ENCODE measurements around the gene PECR.
"Not testable (repeated sequence)": the region's sequence is repeated elsewhere in the genome, so short reads cannot be mapped to it uniquely, and the experiment has no call there.

PECR gene

GRCh38 chr2:216084547-216084946 lies 2.9 kb upstream of the PECR start:
- Mint-ChIP-seq H3K9me3 (no peaks in the 10 kb centered on the region), H3K36me3 (ENCODE audit: low read depth) (no peaks in the 10 kb centered on the region), H3K27ac (peak overlapping the region; percentile 81), H3K27me3 (no peaks in the 10 kb centered on the region), H3K4me3 (peak overlapping the region; percentile 52), H3K4me1 (ENCODE audit: low read depth) (peaks cover 58% of the 10 kb centered on the region)

DNA sequence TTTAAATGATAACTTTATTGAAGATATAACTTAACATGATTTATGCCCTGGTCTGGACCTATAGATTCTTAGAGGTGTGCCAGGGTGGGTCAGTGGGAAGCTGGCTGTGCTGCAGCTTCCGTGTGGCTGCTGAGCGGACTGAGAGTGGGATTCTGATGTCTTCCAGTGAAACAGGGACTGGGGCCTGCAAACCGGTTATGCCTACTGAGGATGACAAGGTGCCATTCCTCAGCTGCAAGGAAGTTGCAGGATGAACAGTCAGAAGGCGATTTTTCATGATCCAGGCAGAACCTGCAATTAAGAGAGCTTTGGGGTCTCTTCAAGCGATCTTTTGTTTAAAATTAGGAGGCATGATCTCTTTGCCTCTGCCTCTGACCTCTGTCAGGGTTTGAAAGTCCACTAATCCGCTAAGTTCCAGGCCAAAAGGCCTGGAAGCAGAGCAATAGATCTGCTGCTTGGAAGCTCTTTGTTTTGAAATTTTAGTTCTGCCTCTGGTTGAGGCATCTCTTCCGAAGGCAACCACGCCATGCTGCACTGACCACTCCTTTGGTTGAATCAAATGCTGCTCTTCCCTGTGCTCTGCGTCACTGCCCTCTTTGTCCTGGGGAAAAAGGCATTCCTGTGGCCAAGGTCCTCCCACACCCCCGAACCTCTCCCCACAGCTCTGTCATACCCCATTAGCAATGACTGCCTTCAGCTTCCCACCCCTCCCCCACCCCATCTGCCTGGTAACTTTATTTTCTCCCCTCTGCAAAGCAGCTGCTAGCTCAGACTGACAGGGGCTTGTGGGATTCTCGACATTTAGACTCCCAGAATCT lies 2.1 kb upstream of the PECR start:
- H3K4me1 Mint-ChIP-seq (ENCODE audit: low read depth) = peaks cover 58% of the 10 kb centered on the region
- no peak overlapping the region for H3K4me3 Mint-ChIP-seq
- H3K9me3 Mint-ChIP-seq = no peaks in the 10 kb centered on the region
- no peak overlapping the region for H3K27ac Mint-ChIP-seq
- H3K36me3 Mint-ChIP-seq (ENCODE audit: low read depth) = no peaks in the 10 kb centered on the region
- no peaks in the 10 kb centered on the region for H3K27me3 Mint-ChIP-seq

- no peaks in the 10 kb centered on the region for H3K9me3 Mint-ChIP-seq
- H3K4me3 Mint-ChIP-seq = peak overlapping the region; percentile 90
- no peaks in the 10 kb centered on the region for H3K27me3 Mint-ChIP-seq
- no peaks in the 10 kb centered on the region for H3K36me3 Mint-ChIP-seq (ENCODE audit: low read depth)
- peaks cover 58% of the 10 kb centered on the region for H3K4me1 Mint-ChIP-seq (ENCODE audit: low read depth)
- H3K27ac Mint-ChIP-seq = peak overlapping the region; percentile 61
Measured at GRCh38 chr2:216082805-216083204, 1.2 kb upstream of the PECR start.

DNA sequence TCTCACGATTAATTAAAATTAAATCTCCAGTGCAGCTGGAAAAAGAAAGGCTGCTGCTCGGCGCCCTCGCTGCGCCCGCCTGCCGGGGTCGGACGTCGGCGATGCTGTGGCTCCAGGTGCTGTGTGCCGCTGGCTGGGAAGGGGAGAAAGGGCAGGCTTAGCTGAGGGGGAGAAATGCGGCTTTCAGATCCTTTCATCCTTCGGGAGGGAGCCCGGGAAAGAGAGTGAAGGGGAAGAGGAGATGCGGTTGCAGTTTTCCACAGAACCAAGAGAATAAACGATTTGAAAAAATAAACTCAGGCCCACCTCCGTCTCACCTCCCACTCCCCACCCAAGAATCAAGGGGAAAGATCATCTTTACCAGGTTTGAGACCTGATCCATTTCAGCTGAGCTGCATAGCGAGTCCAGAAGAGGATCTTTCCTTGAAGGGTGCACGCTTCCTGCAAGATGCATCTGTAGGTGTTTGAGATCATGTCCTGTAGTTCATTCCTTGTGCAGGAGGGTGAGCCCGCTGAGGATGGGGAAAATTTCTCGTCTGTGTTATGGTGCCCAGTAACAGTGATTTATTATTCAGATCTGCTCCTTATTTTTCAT lies 605 bp upstream of the PECR start:
- Mint-ChIP-seq H3K4me3 (peak overlapping the region; percentile 90), H3K27me3 (no peaks in the 10 kb centered on the region), H3K4me1 (ENCODE audit: low read depth) (peaks cover 58% of the 10 kb centered on the region), H3K36me3 (ENCODE audit: low read depth) (no peaks in the 10 kb centered on the region), H3K27ac (peak overlapping the region; percentile 65), H3K9me3 (no peaks in the 10 kb centered on the region)

DNA sequence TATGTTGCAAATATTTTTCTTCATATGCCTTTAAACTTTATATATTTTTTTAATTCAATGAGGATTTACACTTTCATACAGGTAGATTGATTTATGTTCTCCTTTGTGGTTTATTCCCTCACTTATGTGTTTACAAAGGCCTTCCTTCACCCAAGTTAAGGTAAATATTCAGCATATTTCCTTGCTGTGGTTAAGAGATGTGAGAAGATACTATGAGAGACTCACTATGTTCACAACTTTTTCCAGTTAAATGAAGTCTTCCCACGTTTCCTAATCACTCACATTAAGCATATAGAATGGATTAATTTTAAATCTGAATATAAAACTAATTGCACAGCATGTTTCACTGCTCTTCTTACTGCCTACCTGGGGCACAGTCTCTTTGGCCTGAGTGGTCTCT lies 597 bp downstream of the PECR start:
- Mint-ChIP-seq H3K4me1 (ENCODE audit: low read depth) (peaks cover 57% of the 10 kb centered on the region), H3K9me3 (no peaks in the 10 kb centered on the region), H3K4me3 (peak overlapping the region; percentile 90), H3K27ac (peak overlapping the region; percentile 76), H3K36me3 (ENCODE audit: low read depth) (peaks cover 2% of the 10 kb centered on the region), H3K27me3 (no peaks in the 10 kb centered on the region)

DNA sequence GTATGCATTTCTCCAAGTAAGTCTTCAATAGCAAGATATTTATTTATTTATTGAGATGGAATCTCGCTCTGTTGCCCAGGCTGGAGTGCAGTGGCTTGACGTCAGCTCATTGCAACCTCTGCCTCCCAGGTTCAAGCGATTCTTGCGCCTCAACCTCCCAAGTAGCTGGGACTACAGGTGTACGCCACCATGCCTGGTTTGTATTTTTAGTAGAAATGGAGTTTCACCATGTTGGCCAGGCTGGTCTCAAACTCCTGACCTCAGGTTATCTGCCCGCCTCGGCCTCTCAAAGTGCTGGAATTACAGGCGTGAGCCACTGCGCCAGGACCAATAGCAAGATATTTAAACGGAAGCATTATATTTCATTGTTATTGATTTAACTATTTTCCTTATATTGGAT lies 1.6 kb downstream of the PECR start:
- H3K36me3 Mint-ChIP-seq (ENCODE audit: low read depth); H3K9me3 Mint-ChIP-seq; H3K27me3 Mint-ChIP-seq; H3K27ac Mint-ChIP-seq: not testable (repeated sequence)
- Mint-ChIP-seq H3K4me3 (peak overlapping the region; percentile 43), H3K4me1 (ENCODE audit: low read depth) (peaks cover 61% of the 10 kb centered on the region)

DNA sequence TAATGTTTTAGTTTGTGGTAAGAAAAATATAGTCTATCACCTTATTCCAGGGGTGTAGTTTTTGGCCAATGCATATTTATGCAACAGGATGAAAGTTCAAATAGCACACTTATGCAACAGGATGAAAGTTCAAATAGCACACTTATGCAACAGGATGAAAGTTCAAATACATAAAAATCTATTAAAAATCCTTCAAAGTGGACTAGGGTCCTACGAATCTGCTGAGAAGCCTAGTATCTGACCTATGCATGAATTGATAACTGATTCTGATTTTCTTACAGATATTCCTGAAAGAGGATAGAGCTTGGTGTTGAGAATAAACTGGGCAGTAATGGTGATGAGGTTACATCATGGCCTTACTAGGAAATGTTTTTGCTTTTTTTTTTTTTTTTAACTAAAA lies 2.8 kb downstream of the PECR start:
- Mint-ChIP-seq H3K9me3 (no peaks in the 10 kb centered on the region), H3K4me1 (ENCODE audit: low read depth) (peaks cover 61% of the 10 kb centered on the region), H3K4me3 (no peak overlapping the region), H3K36me3 (ENCODE audit: low read depth) (peaks cover 8% of the 10 kb centered on the region), H3K27ac (no peak overlapping the region), H3K27me3 (no peaks in the 10 kb centered on the region)

DNA sequence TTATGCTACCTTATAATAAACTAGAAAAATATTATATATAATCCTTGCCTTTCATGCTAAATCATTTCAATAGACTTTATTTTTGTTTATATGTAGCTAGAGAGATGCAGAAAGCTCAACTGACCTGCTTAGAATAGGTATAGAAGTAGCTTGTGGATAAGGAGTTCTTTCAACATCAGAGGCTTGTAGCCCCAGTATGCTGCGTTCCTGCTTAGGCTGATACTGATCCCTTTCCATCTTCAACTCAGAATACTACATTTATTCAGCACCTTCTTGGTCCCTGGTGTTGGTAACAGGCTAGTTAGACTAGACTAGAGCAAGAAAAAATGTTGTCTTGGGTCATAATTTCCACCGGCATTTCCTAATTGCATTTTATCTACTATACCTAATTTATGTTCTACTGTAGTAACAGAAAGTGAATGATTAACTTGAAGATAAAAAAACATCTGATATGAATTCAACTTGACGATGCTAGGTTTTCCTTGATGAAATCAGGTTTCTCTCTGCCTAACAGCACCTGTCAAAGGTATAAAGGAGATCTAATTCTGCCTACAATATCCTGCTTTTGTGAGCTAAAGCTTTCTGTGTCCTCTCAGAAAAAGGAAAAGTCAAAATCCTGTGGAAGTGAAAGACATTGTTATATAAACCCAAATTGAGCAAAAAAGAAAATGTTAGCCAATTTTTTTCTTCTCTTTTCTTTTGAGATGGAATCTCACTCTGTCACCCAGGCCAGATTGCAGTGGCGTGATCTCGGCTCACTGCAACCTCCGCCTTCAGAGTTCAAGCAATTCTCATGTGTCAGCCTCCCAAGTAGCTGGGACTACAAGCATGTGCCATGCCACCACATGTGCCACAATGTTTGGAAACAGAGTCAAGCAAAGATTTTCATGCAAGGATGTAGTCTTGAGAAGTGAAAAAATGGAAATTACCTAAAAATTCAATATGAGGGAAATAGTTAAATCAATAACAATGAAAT lies 5.8 kb downstream of the PECR start:
- Mint-ChIP-seq H3K36me3 (ENCODE audit: low read depth) (peaks cover 8% of the 10 kb centered on the region), H3K27ac (no peak overlapping the region), H3K9me3 (no peaks in the 10 kb centered on the region), H3K27me3 (no peaks in the 10 kb centered on the region), H3K4me3 (no peak overlapping the region), H3K4me1 (ENCODE audit: low read depth) (peaks cover 34% of the 10 kb centered on the region)

- Mint-ChIP-seq H3K36me3 (ENCODE audit: low read depth) (peaks cover 8% of the 10 kb centered on the region), H3K9me3 (no peaks in the 10 kb centered on the region), H3K27ac (peak overlapping the region; percentile 57), H3K4me1 (ENCODE audit: low read depth) (peaks cover 26% of the 10 kb centered on the region), H3K4me3 (no peak overlapping the region), H3K27me3 (no peaks in the 10 kb centered on the region)
Measured at GRCh38 chr2:216074794-216075193, 6.8 kb downstream of the PECR start.

GRCh38 chr2:216074380-216074779 lies 7.2 kb downstream of the PECR start:
- H3K36me3 Mint-ChIP-seq (ENCODE audit: low read depth) = peaks cover 8% of the 10 kb centered on the region
- no peaks in the 10 kb centered on the region for H3K9me3 Mint-ChIP-seq
- H3K4me1 Mint-ChIP-seq (ENCODE audit: low read depth) = peaks cover 26% of the 10 kb centered on the region
- no peaks in the 10 kb centered on the region for H3K27me3 Mint-ChIP-seq
- H3K27ac Mint-ChIP-seq = no peak overlapping the region
- no peak overlapping the region for H3K4me3 Mint-ChIP-seq

DNA sequence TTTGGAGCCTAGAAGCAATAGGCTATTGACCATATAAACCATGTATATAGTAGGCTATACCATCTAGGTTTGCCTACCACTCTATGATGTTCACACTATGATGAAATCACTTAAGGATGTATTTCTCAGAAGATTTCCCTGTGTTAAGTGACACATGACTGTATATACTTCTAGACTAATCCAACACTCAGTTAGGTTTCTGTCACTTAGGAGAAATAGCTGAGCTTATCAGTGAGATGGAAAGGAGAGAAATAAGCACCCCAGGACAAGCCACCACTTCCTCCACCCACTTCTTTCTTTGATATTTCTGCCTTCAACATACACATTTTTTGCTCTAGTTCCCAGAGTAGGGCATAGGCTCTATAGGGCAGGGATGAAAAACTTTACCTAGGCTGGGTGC lies 7.8 kb downstream of the PECR start:
- H3K4me1 Mint-ChIP-seq (ENCODE audit: low read depth) = peaks cover 26% of the 10 kb centered on the region

GRCh38 chr2:216072473-216072872 lies 9.1 kb downstream of the PECR start:
- H3K9me3 Mint-ChIP-seq = no peaks in the 10 kb centered on the region
- no peak overlapping the region for H3K4me3 Mint-ChIP-seq
- peaks cover 31% of the 10 kb centered on the region for H3K4me1 Mint-ChIP-seq (ENCODE audit: low read depth)
- H3K36me3 Mint-ChIP-seq (ENCODE audit: low read depth) = peaks cover 8% of the 10 kb centered on the region
- no peak overlapping the region for H3K27ac Mint-ChIP-seq
- no peaks in the 10 kb centered on the region for H3K27me3 Mint-ChIP-seq

More for the DNA sequence above, 7.8 kb downstream of the PECR start:
- Mint-ChIP-seq H3K27ac (no peak overlapping the region), H3K9me3 (no peaks in the 10 kb centered on the region), H3K36me3 (ENCODE audit: low read depth) (peaks cover 8% of the 10 kb centered on the region), H3K27me3 (no peaks in the 10 kb centered on the region), H3K4me3 (no peak overlapping the region)

DNA sequence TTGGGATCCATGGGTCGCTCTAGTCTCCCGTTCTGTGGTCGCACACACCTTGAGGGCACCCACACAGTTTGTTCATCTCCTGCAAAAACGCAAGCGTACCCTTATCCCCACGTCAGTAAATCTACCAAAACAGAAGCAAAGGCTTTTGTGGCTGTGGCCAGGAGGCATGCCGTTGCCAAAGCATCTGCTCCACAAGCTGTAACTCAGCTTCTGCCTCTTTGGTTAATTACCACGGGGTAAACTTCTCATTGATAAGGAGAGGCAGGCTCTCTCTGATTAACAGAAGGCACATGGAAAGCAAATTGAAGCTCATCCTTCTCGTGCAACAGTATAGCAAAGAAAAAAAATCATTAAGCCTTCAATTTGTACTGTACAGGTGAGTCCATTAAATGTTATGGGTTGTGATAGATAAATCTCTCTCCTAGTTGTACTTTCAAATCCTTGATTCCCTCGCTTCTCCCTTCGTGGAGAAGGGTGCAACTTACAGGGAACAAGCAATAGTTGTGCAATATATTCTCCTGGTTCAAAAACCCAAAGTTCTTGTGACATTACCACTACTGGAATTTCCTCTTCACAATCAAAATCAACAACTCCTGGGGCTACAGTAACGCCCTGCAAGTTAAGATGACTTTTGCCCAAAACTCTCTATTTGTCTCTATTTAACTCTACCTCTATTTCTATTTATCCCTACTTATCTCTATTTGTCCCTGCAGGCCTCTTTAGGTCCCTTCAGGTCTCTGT lies 10.3 kb downstream of the PECR start:
- Mint-ChIP-seq H3K27me3 (no peaks in the 10 kb centered on the region), H3K4me3 (no peak overlapping the region), H3K9me3 (no peaks in the 10 kb centered on the region), H3K36me3 (ENCODE audit: low read depth) (peaks cover 8% of the 10 kb centered on the region), H3K4me1 (ENCODE audit: low read depth) (peaks cover 31% of the 10 kb centered on the region), H3K27ac (no peak overlapping the region)

- Mint-ChIP-seq H3K27me3 (no peaks in the 10 kb centered on the region), H3K4me3 (no peak overlapping the region), H3K27ac (no peak overlapping the region), H3K9me3 (no peaks in the 10 kb centered on the region), H3K4me1 (ENCODE audit: low read depth) (peaks cover 22% of the 10 kb centered on the region), H3K36me3 (ENCODE audit: low read depth) (peaks cover 4% of the 10 kb centered on the region)
Measured at GRCh38 chr2:216070195-216070594, 11.4 kb downstream of the PECR start.
